HG03342 (cell line): ENCODE results near the gene PCDHGA6.

Source experiments
- ATAC-seq: cut with Tn5 transposase; IDR thresholded peaks from one replicate; pipeline ENCODE4 v1.9.1; 2021; ENCODE audit warnings: mild to moderate bottlenecking, moderate library complexity; ENCODE audit not compliant: unreplicated experiment

Gene PCDHGA6

GRCh38 chr5:141419074-141419880, 45.6 kb downstream of the PCDHGA6 start:
- no peak for ATAC-seq

- ATAC-seq, result peak; percentile 52
These were observed 47.3 kb downstream of the PCDHGA6 start, which contains the start of gene PCDHGA11 for GRCh38 chr5:141420855-141421488. Gene PCDHGA11, plus strand, starts transcription at chr5:141421051. Its CDS starts 177 bp downstream, at chr5:141421228.

- ATAC-seq, result no peak
These were observed 47.8 kb downstream of the PCDHGA6 start for GRCh38 chr5:141421489-141421855.

- no peak for ATAC-seq
These were observed 49.1 kb downstream of the PCDHGA6 start for GRCh38 chr5:141422742-141423291.

- ATAC-seq, result no peak
These were observed 54.2 kb downstream of the PCDHGA6 start for GRCh38 chr5:141427783-141428426.
